ENCODE results near the gene CFAP107.
A peak's percentile ranks its signal among the peaks of the same experiment; 100 is the strongest.

CFAP107 gene

GRCh38 chr1:12741946-12742345 is 4.1 kb upstream of the CFAP107 start:
- H3K4me3 ChIP-seq (ENCODE audit: low read depth, low read length): no peak overlapping the region
- DNase-seq (ENCODE audit: low read depth): no peak
- no peak for TF ChIP-seq MYC (IDR thresholded peaks at IDR 0.05; ENCODE audit: low read depth, low read length)

GRCh38 chr1:12745126-12745991 is 641 bp upstream of the CFAP107 start:
- H3K4me3 ChIP-seq (ENCODE audit: low read depth, low read length): no peak overlapping the region
- TF ChIP-seq CTCF (IDR thresholded peaks at IDR 0.05; ENCODE audit: low read depth, low read length) (no peak), MAX (IDR thresholded peaks at IDR 0.05; ENCODE audit: low read depth, low read length) (no peak), POLR2A (IDR thresholded peaks at IDR 0.05; ENCODE audit: extremely low read depth, insufficient read length) (no peak), MYC (IDR thresholded peaks at IDR 0.05; ENCODE audit: low read depth, low read length) (no peak)
- DNase-seq (ENCODE audit: low read depth): no peak

- no peak overlapping the region for H3K4me3 ChIP-seq (ENCODE audit: low read depth, low read length)
- TF ChIP-seq MAX (IDR thresholded peaks at IDR 0.05; ENCODE audit: low read depth, low read length): no peak
- no peak for TF ChIP-seq CTCF (IDR thresholded peaks at IDR 0.05; ENCODE audit: low read depth, low read length)
- TF ChIP-seq POLR2A (IDR thresholded peaks at IDR 0.05; ENCODE audit: extremely low read depth, insufficient read length): no peak
- no peak for TF ChIP-seq MYC (IDR thresholded peaks at IDR 0.05; ENCODE audit: low read depth, low read length)
- no peak for DNase-seq (ENCODE audit: low read depth)
Observed at GRCh38 chr1:12748778-12749355, 2.9 kb downstream of the CFAP107 start.

- peak; percentile 9 for DNase-seq (ENCODE audit: low read depth)
- H3K4me3 ChIP-seq (ENCODE audit: low read depth, low read length): no peak overlapping the region
- TF ChIP-seq MAX (IDR thresholded peaks at IDR 0.05; ENCODE audit: low read depth, low read length): no peak
- TF ChIP-seq POLR2A (IDR thresholded peaks at IDR 0.05; ENCODE audit: extremely low read depth, insufficient read length): no peak
- TF ChIP-seq CTCF (IDR thresholded peaks at IDR 0.05; ENCODE audit: low read depth, low read length): no peak
- no peak for TF ChIP-seq MYC (IDR thresholded peaks at IDR 0.05; ENCODE audit: low read depth, low read length)
Observed at GRCh38 chr1:12754738-12755137, 8.7 kb downstream of the CFAP107 start.

GRCh38 chr1:12756273-12756672 is 10.3 kb downstream of the CFAP107 start:
- H3K4me3 ChIP-seq (ENCODE audit: low read depth, low read length): no peak overlapping the region
- no peak for DNase-seq (ENCODE audit: low read depth)
- TF ChIP-seq MAX (IDR thresholded peaks at IDR 0.05; ENCODE audit: low read depth, low read length): no peak
- TF ChIP-seq MYC (IDR thresholded peaks at IDR 0.05; ENCODE audit: low read depth, low read length): no peak
- no peak for TF ChIP-seq CTCF (IDR thresholded peaks at IDR 0.05; ENCODE audit: low read depth, low read length)
- TF ChIP-seq POLR2A (IDR thresholded peaks at IDR 0.05; ENCODE audit: extremely low read depth, insufficient read length): no peak

- H3K4me3 ChIP-seq (ENCODE audit: low read depth, low read length): no peak overlapping the region
- TF ChIP-seq POLR2A (IDR thresholded peaks at IDR 0.05; ENCODE audit: extremely low read depth, insufficient read length): no peak
- no peak for TF ChIP-seq MYC (IDR thresholded peaks at IDR 0.05; ENCODE audit: low read depth, low read length)
- TF ChIP-seq CTCF (IDR thresholded peaks at IDR 0.05; ENCODE audit: low read depth, low read length): no peak
- no peak for DNase-seq (ENCODE audit: low read depth)
Observed at GRCh38 chr1:12756768-12757413, 10.9 kb downstream of the CFAP107 start.
